ENCODE results near the gene HTRA3.

DNA sequence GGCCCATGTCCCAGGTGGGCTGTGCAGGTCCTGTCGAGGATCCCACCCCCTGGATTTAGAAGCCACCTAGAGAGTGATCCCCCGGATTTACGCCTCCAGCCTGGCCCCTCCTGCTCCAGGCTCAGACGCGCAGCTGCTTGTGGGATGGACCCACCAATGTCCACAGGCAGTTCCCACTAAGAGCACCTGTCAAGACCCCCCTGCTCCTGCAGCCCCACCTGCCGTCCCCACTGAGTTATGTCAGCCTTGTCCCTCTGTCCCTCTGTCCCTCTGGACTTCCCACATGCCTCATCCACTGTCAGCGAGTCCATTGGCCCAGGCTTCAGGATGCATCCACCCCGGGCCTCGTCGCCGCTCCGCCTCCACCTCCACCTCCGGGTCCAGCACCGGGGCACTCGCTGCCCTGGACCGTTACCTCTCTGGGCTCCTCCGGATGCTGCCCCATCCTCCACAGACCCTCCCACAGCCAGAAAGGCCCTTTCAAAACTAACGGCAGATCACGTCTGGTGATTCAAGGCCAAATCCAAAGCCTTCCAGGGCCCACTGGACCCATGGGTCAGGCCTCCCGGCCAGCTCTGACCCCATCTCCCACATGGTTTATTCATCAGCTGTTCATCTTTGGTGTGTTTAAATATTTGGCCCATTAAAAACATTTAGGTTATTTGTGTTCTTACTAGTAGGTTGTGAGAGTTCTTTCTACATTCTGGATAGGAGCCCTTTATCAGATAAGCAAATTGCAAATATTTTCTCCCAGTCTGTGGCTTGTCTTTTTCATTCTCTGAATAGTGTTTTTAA, 28.3 kb downstream of the HTRA3 start:
- TF ChIP-seq TAF1 (conservative IDR thresholded peaks at IDR 0.05) = no peak
- TF ChIP-seq, protein P1, sequence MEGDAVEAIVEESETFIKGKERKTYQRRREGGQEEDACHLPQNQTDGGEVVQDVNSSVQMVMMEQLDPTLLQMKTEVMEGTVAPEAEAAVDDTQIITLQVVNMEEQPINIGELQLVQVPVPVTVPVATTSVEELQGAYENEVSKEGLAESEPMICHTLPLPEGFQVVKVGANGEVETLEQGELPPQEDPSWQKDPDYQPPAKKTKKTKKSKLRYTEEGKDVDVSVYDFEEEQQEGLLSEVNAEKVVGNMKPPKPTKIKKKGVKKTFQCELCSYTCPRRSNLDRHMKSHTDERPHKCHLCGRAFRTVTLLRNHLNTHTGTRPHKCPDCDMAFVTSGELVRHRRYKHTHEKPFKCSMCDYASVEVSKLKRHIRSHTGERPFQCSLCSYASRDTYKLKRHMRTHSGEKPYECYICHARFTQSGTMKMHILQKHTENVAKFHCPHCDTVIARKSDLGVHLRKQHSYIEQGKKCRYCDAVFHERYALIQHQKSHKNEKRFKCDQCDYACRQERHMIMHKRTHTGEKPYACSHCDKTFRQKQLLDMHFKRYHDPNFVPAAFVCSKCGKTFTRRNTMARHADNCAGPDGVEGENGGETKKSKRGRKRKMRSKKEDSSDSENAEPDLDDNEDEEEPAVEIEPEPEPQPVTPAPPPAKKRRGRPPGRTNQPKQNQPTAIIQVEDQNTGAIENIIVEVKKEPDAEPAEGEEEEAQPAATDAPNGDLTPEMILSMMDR (IDR thresholded peaks at IDR 0.05; ENCODE audit: low read depth, low read length, missing input control) = no peak

Measured in liver (tissue), 3 donors.